Keratinocyte (primary cell): ENCODE results near the gene CD248. TPM values are rescaled to one million over a fixed set of nuclear protein-coding genes. Genes with fewer than 3 reads are reported as not detected.
A peak's percentile ranks its signal among the peaks of the same experiment; 100 is the strongest.

ENCODE experiments used
- DNase-seq: peaks from one replicate; pipeline ENCODE4 v3.0.0-alpha.2; 2011; ENCODE audit warnings: low read depth, missing footprints, low spot score
- FAIRE-seq: peaks from 2 replicates; lab custom pipeline; 2011; peaks lifted over from hg19 to GRCh38; lab: Jason Lieb, UNC
- H2AFZ ChIP-seq: 2 replicates; pipeline ENCODE4 v1.6.0; 2012; ENCODE audit warnings: low read length, control low read depth, inconsistent platforms; ENCODE audit not compliant: control insufficient read depth
- H3K27ac ChIP-seq: 2 replicates; pipeline ENCODE4 v1.5.1; 2011; ENCODE audit warnings: low read length; ENCODE audit not compliant: control insufficient read depth, insufficient read depth
- H3K27me3 ChIP-seq: 3 replicates; pipeline ENCODE4 v1.6.0; 2011; ENCODE audit warnings: low read length; ENCODE audit not compliant: control insufficient read depth, insufficient read depth; ENCODE audit errors: extremely low read depth
- H3K36me3 ChIP-seq, 2 experiments: 2 replicates in 1 of 2; 3 replicates in 1 of 2; pipeline ENCODE4 v1.5.1; 2011; ENCODE audit warnings: low read length in 2 of 2, mild to moderate bottlenecking in 1 of 2; ENCODE audit not compliant: control insufficient read depth in 2 of 2, insufficient read depth in 2 of 2; ENCODE audit errors: extremely low read depth in 1 of 2
- H3K4me1 ChIP-seq: 3 replicates; pipeline ENCODE4 v1.5.1; 2011; ENCODE audit warnings: low read length; ENCODE audit not compliant: control insufficient read depth, insufficient read depth; ENCODE audit errors: extremely low read depth
- H3K4me2 ChIP-seq: 3 replicates; pipeline ENCODE4 v1.6.0; 2011; ENCODE audit warnings: low read depth, low read length; ENCODE audit not compliant: control insufficient read depth, insufficient read depth; ENCODE audit errors: extremely low read depth
- H3K4me3 ChIP-seq, 3 experiments: fragments of 200-600 bp in 1 of 3; sonication (generic) in 1 of 3; 2 replicates in 2 of 3; 3 replicates in 1 of 3; pipeline ENCODE4 v1.5.1; 2011 to 2016; ENCODE audit warnings: low read length in 3 of 3, mild to moderate bottlenecking in 3 of 3, control low read depth in 2 of 3, inconsistent platforms in 1 of 3, low read depth in 1 of 3, mixed read lengths in 1 of 3, mixed run types in 1 of 3, moderate library complexity in 1 of 3; ENCODE audit not compliant: control insufficient read depth in 2 of 3, insufficient read depth in 2 of 3; ENCODE audit errors: extremely low read depth in 1 of 3
- H3K79me2 ChIP-seq: 2 replicates; pipeline ENCODE4 v1.6.0; 2012; ENCODE audit warnings: low read length; ENCODE audit not compliant: control insufficient read depth, insufficient read depth
- H3K9ac ChIP-seq: 3 replicates; pipeline ENCODE4 v1.6.0; 2011; ENCODE audit warnings: low read length; ENCODE audit not compliant: control insufficient read depth, insufficient read depth; ENCODE audit errors: extremely low read depth
- H3K9me1 ChIP-seq: 3 replicates; pipeline ENCODE4 v1.6.0; 2011; ENCODE audit warnings: low read length; ENCODE audit not compliant: control insufficient read depth, insufficient read depth; ENCODE audit errors: extremely low read depth
- H3K9me3 ChIP-seq: 2 replicates; pipeline ENCODE4 v1.5.1; 2012; ENCODE audit warnings: low read depth, low read length; ENCODE audit not compliant: control insufficient read depth
- H4K20me1 ChIP-seq: 3 replicates; pipeline ENCODE4 v1.6.0; 2011; ENCODE audit warnings: low read length; ENCODE audit not compliant: control insufficient read depth, insufficient read depth; ENCODE audit errors: extremely low read depth
- EZH2 ChIP-seq: IDR thresholded peaks from one replicate; pipeline ENCODE4 v1.6.1; 2012; ENCODE audit warnings: inconsistent platforms, mild to moderate bottlenecking, low read length, moderate library complexity
- dilution Hi-C: fragments of 300-500 bp; cut with MboI; formaldehyde crosslinking; loops from one replicate; pipeline ENCODE4 v1.7.0; 2020; ENCODE audit warnings: low sequenced_read_pairs; ENCODE audit not compliant: extremely low pct_ligation_motif_present
- polyA plus RNA-seq, 5 experiments: library from polyadenylated mRNA; depleted of rRNA in 3 of 5; stranded (reverse) in 3 of 5; stranded (forward) in 1 of 5; unstranded in 1 of 5; fragments of >200 nt; gene quantifications; 1 replicate in 1 of 5; 2 replicates in 3 of 5; 3 replicates in 1 of 5; pipeline versions ENCODE4 v1.2.1 to v1.2.3, GENCODE V29; 2011 to 2012; ENCODE audit warnings: missing spikeins in 2 of 5, low read depth in 1 of 5, low replicate concordance in 1 of 5
- TF ChIP-seq, protein P1 (sequence below), 3 experiments: IDR thresholded peaks in 1 of 3; conservative IDR thresholded peaks in 1 of 3; optimal IDR thresholded peaks in 1 of 3; 2 replicates in 2 of 3; 3 replicates in 1 of 3; pipeline versions ENCODE3 to v1.5.1; 2011; ENCODE audit warnings: low read length in 3 of 3, mild to moderate bottlenecking in 3 of 3, moderate library complexity in 2 of 3, control low read depth in 1 of 3, inconsistent platforms in 1 of 3; ENCODE audit not compliant: insufficient read depth in 2 of 3; ENCODE audit errors: extremely low read depth in 1 of 3

Gene CD248
- polyA plus RNA-seq, 1 donor (not counting 4 experiments of a cell fraction or from before 2014, with no cell fraction given), result 0.12 TPM

DNA sequence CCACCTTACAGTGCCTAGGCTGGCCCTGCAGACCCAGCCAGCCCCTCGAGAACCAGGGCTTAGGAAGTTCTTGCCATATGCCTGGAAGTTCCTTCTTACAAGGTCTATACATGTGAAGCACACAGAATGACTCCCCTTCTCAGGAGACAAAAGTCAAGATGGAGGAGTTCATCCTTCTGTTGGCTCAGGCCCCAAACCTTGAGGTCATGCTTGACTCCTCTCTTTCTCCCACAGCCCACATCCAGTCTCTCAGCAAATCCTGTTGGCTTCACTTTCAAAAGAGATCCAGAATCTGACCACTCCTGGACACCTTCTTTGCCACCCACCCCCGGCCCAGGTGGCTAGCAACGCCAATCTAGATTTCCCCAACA, 1.7 kb upstream of the CD248 start:
- Histone ChIP-seq H2AFZ (no peak overlapping the region), H4K20me1 (no peaks in the 10 kb centered on the region), H3K9ac (no peak overlapping the region), H3K9me1 (no peaks in the 10 kb centered on the region), H3K4me1 (peaks cover 13% of the 10 kb centered on the region), H3K27ac (no peak overlapping the region), H3K79me2 (no peaks in the 10 kb centered on the region), H3K4me2 (no peak overlapping the region), H3K9me3 (no peaks in the 10 kb centered on the region), H3K27me3 (peaks cover 11% of the 10 kb centered on the region), H3K36me3 (no peaks in the 10 kb centered on the region), H3K4me3 (no peak overlapping the region)
- no peak for DNase-seq
- dilution Hi-C loops, result no loop called here
- no peak for FAIRE-seq
- TF ChIP-seq, protein P1, sequence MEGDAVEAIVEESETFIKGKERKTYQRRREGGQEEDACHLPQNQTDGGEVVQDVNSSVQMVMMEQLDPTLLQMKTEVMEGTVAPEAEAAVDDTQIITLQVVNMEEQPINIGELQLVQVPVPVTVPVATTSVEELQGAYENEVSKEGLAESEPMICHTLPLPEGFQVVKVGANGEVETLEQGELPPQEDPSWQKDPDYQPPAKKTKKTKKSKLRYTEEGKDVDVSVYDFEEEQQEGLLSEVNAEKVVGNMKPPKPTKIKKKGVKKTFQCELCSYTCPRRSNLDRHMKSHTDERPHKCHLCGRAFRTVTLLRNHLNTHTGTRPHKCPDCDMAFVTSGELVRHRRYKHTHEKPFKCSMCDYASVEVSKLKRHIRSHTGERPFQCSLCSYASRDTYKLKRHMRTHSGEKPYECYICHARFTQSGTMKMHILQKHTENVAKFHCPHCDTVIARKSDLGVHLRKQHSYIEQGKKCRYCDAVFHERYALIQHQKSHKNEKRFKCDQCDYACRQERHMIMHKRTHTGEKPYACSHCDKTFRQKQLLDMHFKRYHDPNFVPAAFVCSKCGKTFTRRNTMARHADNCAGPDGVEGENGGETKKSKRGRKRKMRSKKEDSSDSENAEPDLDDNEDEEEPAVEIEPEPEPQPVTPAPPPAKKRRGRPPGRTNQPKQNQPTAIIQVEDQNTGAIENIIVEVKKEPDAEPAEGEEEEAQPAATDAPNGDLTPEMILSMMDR (optimal IDR thresholded peaks at IDR 0.05 in 1 of 3, IDR thresholded peaks at IDR 0.05 in 1 of 3, conservative IDR thresholded peaks at IDR 0.05 in 1 of 3; ENCODE audit: extremely low read depth in 1 of 3, insufficient read depth in 2 of 3, low read length in 3 of 3), result no peak
- no peak for TF ChIP-seq EZH2

DNA sequence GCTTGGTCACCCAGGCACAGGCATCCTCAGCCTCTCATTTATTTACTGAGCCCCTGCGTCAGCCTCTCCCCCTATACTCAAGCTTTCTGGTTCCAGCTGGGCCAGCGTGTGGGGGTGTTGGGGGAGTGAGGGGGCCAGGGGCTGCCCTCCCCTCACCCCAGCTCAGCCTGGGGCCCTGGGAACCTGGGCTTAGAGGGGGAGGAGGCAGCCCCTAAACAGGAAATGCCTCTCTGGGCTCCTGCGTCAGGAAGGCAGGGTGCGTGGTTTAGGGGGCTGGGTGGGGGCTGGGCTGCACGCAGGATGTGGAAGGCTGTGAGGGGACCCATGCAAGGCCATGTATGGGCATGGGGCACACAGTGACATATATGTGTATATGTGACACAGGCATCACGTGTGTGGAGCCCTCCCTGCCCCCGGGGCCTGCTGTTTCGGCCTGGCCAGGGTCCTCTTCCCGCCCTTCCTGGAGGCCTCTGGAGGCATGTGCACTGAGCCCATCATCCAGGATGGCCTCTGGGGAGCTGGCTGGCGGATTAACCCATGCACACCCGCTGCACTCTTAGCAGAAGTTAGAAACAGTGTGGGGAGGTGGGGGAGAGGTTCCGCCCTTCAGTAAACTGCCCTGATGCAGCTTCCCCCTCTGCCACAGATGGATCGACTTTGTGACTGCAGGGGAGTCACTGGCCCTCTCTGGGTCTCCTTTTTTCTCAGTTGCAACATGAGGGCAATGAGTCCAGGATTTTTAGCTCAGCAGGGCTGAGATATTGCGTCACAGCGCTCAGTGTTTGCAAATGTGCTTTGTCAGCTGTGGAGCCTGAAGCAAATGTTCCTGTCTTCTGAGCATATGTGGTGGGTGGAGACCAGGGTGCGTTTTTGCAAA, 1.1 kb upstream of the CD248 start:
- H3K79me2 ChIP-seq, result no peaks in the 10 kb centered on the region
- TF ChIP-seq EZH2, result no peak
- TF ChIP-seq, protein P1 (optimal IDR thresholded peaks at IDR 0.05 in 1 of 3, IDR thresholded peaks at IDR 0.05 in 1 of 3, conservative IDR thresholded peaks at IDR 0.05 in 1 of 3; ENCODE audit: extremely low read depth in 1 of 3, insufficient read depth in 2 of 3, low read length in 3 of 3), result no peak
- H2AFZ ChIP-seq, result no peak overlapping the region
- H4K20me1 ChIP-seq, result no peaks in the 10 kb centered on the region
- H3K9ac ChIP-seq, result no peak overlapping the region
- no peak overlapping the region for H3K27ac ChIP-seq
- FAIRE-seq, result peak; percentile 77
- H3K27me3 ChIP-seq, result peaks cover 11% of the 10 kb centered on the region
- H3K4me2 ChIP-seq, result peak overlapping the region; percentile 22
- H3K9me1 ChIP-seq, result no peaks in the 10 kb centered on the region
- H3K36me3 ChIP-seq, result no peaks in the 10 kb centered on the region
- H3K4me1 ChIP-seq, result peaks cover 13% of the 10 kb centered on the region
- DNase-seq, result no peak
- H3K4me3 ChIP-seq, result no peak overlapping the region
- H3K9me3 ChIP-seq, result no peaks in the 10 kb centered on the region
- dilution Hi-C loops, result no loop called here
